HK-2 (cell line): ENCODE measurements around the gene ABCA5.
"Not testable (repeated sequence)": the region's sequence is repeated elsewhere in the genome, so short reads cannot be mapped to it uniquely, and the experiment has no call there.

ENCODE experiments used
- DNase-seq: peaks from one replicate; pipeline ENCODE4 v3.0.0-alpha.2; 2018; ENCODE audit not compliant: unreplicated experiment

ABCA5 gene

DNA sequence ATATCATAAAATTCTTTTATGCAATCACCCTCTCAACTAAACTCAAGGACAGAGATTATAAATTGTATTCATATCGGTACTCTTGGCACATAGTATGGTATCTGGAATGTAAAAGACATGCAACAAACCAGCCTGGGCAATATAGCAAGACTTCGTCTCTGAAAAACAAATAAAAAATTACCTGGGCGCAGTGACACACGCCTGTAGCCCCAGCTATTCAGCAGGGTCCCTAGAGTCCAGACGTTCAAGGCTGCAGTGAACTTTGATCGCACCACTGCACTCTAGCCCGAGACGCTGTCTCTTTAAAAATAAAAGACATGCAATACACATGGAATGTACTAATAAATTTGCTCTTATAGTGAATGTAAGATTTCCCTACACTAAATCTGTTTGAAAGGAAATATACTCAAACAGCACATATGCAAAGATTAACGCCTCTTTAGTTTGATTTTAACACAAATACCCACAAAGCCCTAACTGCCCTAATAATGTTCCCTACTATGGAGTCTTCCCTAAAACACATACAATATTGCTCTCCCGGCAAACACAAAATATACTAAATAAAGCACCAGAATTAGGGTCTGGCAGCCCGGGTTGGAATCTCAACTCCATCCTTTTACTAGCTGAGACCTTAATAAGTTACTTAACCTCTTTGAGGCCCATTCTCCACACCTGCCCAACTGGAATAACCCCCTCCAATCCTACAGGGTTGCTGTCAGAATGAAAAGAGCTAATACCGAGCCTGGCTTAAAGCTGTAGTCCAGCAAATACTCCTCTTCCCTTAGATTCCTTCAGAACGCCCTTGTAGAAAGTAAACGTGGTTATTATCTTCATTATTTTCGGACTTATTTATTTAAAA lies 1.2 kb downstream of the ABCA5 start:
- no peak for DNase-seq

DNA sequence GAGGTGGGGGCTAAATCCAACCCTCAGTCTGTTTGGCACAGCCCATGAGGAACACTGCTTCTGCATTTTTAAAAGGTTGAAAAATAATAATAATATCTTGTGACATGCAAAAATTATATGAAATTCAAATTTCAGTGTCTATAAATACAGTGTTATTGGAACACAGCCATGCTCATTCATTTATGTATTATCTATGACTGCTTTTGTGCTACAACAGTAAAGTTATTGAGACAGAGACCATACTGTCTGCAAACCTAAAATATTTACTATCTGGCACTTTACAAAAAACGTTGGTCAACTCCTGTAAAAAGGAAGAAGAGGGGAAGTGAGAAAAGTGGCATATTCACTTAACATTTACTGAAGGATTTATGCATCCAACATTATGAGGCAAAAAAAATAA lies 3.1 kb downstream of the ABCA5 start:
- DNase-seq: no peak

DNA sequence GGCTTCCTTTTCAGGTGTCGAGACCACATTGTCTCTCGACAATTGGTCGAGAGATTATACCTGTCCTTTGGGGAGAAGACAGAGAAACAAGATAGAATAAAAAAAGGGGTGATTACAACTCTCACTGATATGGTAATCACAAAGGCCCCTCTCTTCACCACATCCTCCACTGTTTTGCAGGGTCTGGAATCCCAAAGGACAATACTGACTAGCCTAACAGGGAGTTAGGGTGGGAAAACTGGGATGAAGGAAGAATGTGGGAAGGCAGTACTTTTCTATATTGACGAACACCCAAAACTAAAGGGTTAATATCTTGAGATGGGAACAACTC lies 6.1 kb downstream of the ABCA5 start:
- no peak for DNase-seq

DNA sequence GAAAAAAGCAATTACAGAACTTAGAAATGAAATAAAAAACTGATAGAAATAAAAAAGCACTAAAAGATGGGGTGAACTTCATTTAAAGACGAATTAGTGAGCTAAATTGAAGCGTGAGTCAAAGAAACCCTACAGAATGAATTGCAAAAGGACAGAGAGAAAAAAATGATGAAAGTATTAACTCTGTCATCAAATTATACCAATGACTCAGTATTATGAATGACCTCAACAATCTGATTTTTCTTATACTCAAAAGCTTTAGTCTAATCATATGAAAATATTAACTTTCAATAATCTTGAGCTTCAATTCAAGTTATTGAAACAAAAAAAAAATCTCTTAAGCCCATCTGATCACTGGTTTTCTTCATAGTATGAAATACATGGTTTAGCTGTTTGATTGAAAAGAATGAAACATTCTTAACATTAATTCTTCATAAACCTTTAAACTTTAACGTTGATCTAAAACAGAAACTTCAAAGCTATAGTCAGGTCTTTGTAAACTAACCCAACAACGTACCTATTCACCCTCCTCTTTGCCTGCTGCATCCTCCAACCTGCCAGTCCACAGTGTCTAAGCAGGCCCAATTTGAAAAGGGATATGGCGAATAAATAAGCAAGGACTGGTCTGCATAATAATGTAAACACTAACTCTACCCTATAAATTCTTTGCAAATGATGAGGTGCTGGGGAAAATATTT lies 6.6 kb downstream of the ABCA5 start:
- DNase-seq: no peak

DNA sequence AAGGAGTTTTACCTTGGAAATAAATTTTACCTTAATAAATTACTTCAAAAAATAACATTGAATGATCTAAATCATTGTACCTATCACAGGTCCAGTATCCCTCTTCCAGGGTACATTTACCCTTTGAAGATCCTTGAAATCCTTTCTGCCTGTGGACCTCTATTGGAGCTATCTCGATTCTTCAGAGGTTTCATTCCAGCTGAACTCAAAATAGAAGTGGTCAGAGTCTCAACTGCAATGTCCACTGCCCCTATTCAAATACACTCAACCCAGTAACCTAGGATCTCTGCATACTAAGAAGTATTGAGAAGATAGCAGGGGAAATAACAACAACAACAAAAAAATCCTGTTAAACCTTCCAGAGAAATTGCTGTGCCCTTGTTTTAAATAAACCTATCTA lies 9.3 kb downstream of the ABCA5 start:
- DNase-seq: no peak

DNA sequence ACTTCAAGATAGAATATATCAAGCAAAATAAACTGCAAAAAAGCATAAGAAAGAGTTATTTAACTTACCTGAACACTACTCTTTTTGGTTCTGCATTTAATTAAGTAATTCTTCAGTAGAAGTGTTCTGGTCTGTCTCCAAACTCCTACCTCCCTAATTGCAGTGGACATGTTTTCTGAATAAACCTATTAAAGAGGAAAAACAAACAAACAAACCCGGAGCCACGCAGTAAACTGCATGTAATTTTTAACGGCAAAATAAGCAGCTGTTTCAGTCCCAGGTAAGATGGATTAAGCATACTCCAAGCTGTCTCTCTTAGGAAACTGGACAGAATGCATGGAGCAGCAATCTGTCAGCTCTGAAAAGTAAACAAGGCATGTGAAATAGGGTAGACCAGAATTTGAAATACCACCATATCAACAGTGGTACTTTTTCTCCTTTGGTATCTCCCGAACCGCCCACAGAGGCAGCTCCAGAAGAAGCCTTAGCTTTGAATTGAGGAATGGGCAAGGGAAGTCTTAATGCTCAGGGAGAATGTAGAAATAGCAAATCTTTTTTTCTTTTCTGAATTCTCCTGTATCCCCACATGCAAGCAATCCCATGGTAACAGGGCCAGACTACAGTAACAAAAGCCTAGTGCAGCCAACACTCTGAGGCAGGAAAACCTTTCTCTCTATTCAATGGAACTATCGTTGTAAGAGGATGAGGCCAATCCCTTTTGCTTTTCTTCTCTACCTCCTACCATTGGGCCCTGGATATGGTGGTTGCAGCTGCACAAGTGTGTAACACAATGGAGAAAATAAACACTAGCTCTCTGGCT lies 12.5 kb downstream of the ABCA5 start:
- DNase-seq: no peak

DNA sequence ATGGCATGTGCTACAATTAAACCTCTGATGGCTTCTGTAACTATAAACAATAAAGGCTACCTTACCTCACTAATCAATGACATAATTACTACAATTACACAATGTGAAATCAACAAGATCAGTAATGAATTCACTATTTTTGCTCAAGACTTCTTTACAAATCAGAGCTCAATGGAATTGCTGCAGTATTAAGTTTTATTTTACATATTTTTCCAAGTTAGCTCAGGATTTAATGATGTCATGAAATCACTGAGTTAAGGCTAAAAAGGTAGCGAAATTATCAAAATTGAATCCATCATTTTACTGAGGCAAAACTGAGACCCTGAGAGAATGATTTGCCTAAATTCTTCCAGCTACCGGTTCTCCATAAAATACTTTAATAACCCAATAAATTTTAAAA lies 21.8 kb downstream of the ABCA5 start:
- no peak for DNase-seq

DNA sequence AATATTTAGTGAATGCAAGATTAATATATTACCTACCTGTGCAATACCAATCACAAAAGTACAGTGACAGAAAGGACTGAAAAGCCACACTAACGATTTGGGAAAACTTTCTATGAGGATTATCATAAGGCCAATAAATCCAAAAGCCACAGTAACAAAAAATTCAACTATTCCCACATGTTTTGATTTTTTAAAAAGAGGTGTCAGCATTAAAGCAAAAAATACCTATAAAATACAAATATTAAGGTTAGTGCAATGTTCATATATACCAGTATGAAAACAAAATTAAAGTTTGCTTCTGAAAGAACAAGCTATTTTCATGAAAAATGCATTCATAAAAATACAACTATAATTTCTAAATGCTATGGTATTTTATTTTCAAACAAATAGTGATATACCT lies 24.3 kb downstream of the ABCA5 start:
- DNase-seq: no peak

DNA sequence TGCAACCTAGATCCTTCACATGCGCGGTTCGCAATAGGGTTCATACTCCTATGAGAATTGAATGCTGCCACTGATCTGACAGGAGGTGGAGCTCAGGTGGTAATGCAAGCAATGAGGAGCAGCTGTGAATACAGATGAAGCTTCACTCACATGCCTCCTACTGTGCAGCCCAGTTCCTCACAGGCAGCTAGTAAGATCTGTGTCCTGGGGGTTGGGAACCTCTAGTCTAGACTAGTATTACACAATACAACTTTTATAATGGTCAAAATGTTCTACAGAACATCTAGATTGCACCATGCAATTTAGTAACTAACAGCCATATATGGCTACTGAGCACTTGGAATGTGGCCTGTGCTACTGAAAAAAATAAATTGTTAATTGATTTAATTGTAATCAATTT lies 26.7 kb downstream of the ABCA5 start:
- no peak for DNase-seq

DNA sequence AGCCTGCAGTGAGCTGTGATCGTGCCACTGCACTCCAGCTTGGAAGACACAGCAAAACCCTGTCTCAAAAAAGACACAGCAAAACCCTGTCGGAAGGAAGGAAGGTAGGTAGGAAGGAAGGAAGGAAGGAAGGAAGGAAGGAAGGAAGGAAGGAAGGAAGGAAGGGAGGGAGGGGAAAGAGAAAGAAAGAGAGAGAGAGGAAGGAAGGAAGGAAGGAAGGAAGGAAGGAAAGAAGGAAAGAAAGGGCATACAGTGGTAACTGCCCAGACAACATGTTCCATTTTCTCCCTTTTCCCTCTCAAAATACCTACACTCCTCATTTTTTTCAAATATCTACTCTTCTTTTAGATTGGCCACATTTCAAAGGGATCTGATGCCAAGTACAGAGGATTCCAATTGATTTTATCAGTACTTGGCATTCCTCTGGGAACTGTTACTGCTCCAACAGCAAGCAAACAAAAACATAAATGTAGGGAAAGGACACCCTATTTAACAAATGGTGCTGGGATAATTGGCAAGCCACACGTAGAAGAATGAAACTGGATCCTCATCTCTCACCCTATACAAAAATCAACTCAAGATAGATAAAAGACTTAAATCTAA lies 28.7 kb downstream of the ABCA5 start:
- DNase-seq: not testable (repeated sequence)

DNA sequence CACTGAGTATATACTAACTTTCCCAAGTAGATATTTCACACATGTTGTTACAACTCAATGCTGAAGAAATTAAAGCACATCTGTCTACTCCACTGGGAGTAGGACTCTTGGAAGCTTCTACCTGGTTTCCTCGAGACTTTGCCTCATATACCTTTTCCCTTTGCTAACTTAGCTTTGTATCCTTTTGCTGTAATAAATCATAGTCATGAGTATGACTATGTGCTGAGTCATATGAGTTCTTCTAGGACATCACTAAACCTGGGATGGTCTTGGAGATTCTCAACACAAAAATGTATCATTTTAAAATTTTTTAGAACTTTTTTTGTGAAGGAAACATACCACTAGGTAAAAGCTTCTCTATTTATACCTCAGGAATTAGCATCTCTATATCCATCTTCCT lies 39.8 kb downstream of the ABCA5 start:
- DNase-seq: no peak

DNA sequence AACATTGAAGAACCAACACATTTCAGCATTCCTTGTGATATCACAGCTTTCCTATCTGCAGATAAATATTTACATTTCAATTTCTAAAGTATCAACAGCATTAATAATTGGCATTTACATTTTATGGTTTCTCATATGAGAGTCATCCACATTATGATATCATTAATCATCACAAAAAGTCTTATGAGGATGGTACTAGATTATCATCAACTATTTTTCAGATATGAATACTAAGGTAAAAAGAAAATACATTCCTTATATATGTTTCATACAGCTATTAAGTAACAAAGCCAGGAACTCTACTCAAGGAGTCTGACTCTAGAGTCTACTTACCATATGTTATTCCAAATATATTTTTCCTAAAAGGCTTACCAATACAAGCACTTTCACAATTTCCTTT lies 40.7 kb downstream of the ABCA5 start:
- no peak for DNase-seq

DNA sequence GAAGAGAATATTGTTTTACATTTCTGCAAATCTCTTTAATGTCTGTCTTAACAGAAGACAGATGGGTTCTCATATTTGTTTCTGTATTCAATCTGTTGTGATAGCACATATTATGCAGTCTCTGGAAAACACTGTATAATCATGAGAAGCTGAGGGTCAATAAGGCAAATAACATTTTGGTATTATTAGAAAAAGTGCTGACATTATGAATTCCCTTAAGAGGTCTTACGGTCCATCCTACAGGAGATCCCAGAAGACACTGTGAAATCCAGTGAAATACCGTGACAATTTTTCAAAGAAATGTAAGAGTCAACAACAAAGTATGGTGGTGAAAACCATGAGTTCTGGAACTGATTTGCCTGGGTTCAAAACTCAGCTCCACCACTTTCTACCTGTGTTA lies 42.3 kb downstream of the ABCA5 start:
- DNase-seq: no peak

DNA sequence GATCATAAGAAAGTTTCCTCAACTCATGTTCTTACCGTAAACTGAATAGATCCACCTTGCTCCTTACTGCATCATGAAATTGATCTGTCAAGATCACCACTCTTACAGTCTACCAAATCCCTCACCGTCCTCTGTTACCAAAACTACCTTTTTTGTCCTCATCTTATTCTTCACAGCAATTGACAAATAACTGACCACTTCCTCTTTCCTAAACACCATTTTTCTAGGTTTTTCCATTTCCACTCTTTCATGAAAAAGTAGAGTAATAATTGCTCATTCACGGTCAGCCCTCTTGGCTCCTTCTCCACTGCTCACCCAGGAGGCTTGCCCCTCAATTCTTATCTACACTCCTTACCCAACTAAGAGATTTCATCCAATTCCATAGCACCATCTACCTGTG lies 44.9 kb downstream of the ABCA5 start:
- no peak for DNase-seq

DNA sequence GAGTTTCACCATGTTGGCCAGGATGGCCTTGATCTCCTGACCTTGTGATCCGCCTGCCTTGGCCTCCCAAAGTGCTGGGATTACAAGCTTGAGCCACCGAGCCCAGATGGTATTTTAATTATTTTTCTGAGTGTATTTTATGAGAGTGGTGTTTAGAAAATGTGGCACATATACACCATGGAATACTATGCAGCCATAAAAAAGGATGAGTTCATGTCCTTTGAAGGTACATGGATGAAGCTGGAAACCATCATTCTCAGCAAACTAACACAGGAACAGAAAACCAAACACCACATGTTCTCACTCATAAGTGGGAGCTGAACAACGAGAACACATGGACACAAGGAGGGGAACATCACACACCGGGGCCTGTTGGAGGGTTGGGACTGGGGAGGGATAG lies 50.7 kb downstream of the ABCA5 start:
- DNase-seq: not testable (repeated sequence)

DNA sequence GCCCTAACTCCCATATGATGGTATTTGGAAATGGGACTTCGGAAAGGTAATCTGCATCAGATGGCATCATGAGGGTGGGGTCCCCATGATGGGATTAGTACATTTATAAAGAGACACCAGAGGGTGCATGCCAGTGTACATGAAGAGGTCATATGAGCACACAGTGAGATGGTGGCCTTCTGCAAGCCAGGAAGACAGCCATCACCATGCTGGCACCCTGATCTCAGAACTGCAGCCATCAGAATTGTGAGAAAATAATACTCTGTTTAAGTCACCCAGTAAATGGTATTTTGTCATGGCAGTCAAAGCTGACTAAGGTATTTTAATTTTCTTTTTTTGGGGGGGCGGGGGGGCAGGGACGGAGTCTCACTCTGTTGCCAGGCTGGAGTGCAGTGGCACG lies 51.2 kb downstream of the ABCA5 start:
- DNase-seq: no peak

DNA sequence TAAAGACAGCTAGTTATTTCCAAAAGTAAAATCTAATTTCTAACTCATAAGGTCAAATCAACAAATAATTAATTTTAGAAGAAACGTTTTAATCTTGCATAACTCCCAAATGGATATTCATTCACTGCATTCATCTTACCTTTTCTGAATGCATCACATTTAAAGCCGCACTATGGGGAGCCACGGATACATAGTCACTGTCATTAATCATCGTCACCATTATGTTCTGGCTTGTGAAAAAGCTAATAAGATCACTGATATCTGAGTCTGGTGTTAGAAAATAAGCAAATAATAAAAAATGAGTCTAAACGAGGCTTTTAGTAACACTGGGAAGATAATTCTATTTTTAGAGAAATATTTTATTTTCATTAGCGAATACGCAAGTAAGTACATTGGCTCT lies 55.9 kb downstream of the ABCA5 start:
- no peak for DNase-seq

DNA sequence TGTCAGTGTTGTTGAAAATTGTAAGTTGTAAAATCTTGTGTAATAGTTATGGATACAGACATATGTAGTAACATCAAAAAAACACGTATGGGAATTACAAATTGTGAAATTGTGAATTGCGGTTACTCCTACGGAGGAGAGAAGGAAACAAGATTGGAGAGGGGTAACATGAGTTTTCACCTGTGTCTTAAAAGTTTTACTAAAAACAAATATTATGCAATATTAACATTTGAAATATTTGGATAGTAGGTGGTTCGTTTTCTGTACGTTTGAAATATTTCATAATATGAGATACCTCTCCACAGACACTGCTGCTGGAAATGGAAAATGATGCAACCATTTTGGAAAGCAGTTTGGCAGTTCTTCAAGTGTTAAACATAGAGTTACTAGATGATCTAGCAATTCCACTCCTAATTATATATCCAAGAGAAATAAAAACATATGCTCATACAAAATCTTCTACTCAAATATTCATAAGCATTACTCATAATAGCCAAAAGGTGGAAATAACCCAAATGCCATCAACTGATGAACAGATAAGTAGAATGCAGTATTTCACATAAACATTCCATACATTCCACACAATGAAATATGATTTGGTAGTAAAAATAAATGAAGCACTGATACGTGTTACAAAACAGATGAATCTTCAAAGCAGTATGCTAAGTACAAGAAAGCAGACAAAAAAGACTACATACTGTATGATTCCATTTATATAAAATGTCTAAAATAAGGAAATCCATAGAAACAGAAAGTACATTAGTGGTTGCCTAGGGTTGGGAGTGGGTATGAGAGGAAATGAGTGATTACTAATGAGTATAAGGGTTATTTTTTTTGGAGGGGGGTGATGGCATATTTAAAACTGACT lies 57.6 kb downstream of the ABCA5 start:
- DNase-seq: no peak

DNA sequence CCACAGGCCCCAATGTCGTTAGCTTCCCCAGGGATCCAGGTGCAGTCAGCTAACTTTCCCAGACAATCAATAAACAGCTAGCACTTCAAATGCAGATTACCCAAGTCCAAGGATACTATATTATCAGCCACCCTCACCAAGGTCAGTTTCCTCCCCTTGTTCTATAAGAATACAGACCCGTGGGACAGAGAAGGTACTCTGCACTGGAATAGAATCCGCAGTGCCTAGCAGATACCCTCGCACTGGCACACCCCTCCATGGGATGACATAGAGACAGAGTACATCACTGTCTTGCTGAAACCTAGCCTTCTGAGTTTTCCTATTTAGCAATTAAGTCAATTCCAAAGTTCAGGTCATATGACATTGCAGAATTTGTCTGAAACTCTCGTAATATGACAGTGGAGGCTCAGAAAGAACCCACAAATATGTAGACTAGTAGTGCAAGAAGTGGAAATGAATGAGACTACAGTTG lies 58.4 kb downstream of the ABCA5 start:
- no peak for DNase-seq

DNA sequence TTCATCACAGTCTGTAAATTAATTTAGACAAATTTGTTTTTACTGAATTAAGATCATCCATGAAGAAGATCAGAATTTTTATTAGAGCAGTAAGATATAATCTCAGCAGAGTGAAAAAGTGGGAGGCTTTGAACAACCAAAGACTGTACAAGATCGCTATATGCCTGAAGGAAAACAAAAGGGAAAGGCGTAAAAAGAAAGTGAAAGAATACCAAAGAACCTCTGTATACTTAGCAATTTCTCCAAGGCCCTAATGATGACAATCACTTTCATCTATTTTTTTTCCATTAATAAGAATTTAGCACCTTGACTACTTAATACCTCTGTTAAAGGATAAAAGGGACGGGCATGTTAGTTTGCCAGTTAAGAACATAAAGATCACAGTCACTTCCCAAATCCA lies 59.7 kb downstream of the ABCA5 start:
- no peak for DNase-seq

DNA sequence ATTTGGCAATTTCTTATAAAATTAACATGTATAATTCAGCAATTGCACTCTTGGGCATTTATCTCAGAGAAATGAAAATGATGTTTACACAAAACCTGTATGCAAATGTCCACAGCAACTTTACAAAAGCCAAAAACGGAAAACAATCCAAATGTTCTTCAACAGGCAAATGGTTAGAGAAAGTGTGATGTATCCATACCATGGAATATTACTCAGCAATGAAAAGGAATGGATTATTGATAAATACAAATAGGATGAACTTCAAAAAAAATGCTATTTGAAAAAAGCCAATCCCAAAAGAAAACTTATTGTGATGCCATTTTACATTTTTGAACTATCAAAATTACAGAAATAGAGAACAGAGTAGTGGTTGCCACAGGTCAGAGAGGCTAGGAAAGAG lies 61.1 kb downstream of the ABCA5 start:
- no peak for DNase-seq
